OCI-LY3 (cell line): Measurements from ENCODE around the gene RAB11FIP4.

Experiments used
- H2AFZ ChIP-seq: fragments of 200-600, 300-600 bp; shearing (Covaris generic); 2 replicates; pipeline ENCODE4 v1.6.0; 2014; ENCODE audit warnings: antibody characterized with exemption, low read depth, low read length
- H3K27ac ChIP-seq: fragments of 200-600, 300-600 bp; sonication (generic); 2 replicates; pipeline ENCODE4 v1.5.1; 2014; ENCODE audit warnings: mild to moderate bottlenecking, low read length, moderate library complexity, mixed read lengths
- H3K27me3 ChIP-seq: fragments of 200-600, 300-600 bp; sonication (generic); 2 replicates; pipeline ENCODE4 v1.6.1; 2014; ENCODE audit warnings: low read depth, low read length, mixed read lengths
- H3K36me3 ChIP-seq: fragments of 200-600, 300-600 bp; sonication (generic); replicated peaks from 2 replicates; pipeline ENCODE3; 2014; ENCODE audit warnings: low read depth, low read length, mixed read lengths
- H3K4me1 ChIP-seq: fragments of 300-600, 200-600 bp; sonication (generic); 2 replicates; pipeline ENCODE4 v1.6.1; 2014; ENCODE audit warnings: low read length, mixed read lengths
- H3K4me2 ChIP-seq: fragments of 200-600, 300-600 bp; sonication (generic); 2 replicates; pipeline ENCODE4 v1.6.1; 2014; ENCODE audit warnings: low read length, mixed read lengths
- H3K4me3 ChIP-seq: fragments of 300-600, 200-600 bp; sonication (generic); 2 replicates; pipeline ENCODE4 v1.5.1; 2014; ENCODE audit warnings: antibody characterized with exemption, mild to moderate bottlenecking, low read length, moderate library complexity
- H3K79me2 ChIP-seq: fragments of 300-600, 200-600 bp; shearing (Covaris generic); 2 replicates; pipeline ENCODE4 v1.6.1; 2014; ENCODE audit warnings: mild to moderate bottlenecking, low read length, mixed read lengths
- H3K9ac ChIP-seq: fragments of 300-600, 200-600 bp; shearing (Covaris generic); 2 replicates; pipeline ENCODE4 v1.6.0; 2014; ENCODE audit warnings: mild to moderate bottlenecking, low read length, moderate library complexity
- H3K9me3 ChIP-seq: fragments of 200-600, 300-600 bp; shearing (Covaris generic); 2 replicates; pipeline ENCODE4 v1.6.1; 2014; ENCODE audit warnings: low read length, mixed read lengths; ENCODE audit not compliant: insufficient read depth
- H4K20me1 ChIP-seq: fragments of 200-600, 300-600 bp; sonication (generic); 2 replicates; pipeline ENCODE4 v1.6.1; 2016; ENCODE audit warnings: low read length, mixed read lengths; ENCODE audit not compliant: insufficient read depth
- CTCF ChIP-seq: fragments of 200-600, 300-600 bp; sonication (generic); IDR thresholded peaks from 2 replicates; pipeline ENCODE4 v1.5.1; 2014; ENCODE audit warnings: antibody characterized with exemption, low read length, low read depth
- EZH2phosphoT487 ChIP-seq: fragments of 200-600 bp; shearing (Covaris generic); IDR thresholded peaks from 2 replicates; pipeline ENCODE4 v1.6.1; 2018; ENCODE audit warnings: antibody characterized with exemption, mixed run types, low read depth

RAB11FIP4 gene

GRCh38 chr17:31559584-31560501 lies 168.4 kb downstream of the RAB11FIP4 start:
- Histone ChIP-seq H3K27me3 (no peaks in the 10 kb centered on the region), H3K36me3 (no peaks in the 10 kb centered on the region), H3K79me2 (no peaks in the 10 kb centered on the region), H3K4me2 (peak overlapping the region; percentile 76), H3K9me3 (no peaks in the 10 kb centered on the region), H3K9ac (no peak overlapping the region), H3K4me1 (peaks cover 42% of the 10 kb centered on the region), H3K27ac (no peak overlapping the region), H4K20me1 (no peaks in the 10 kb centered on the region), H2AFZ (no peak overlapping the region), H3K4me3 (peak overlapping the region; percentile 89)
- TF ChIP-seq EZH2phosphoT487, result no peak
- TF ChIP-seq CTCF, result no peak

GRCh38 chr17:31560616-31561235 lies 169.3 kb downstream of the RAB11FIP4 start:
- H3K79me2 ChIP-seq, result no peaks in the 10 kb centered on the region
- no peak overlapping the region for H3K9ac ChIP-seq
- H3K4me2 ChIP-seq, result no peak overlapping the region
- peaks cover 35% of the 10 kb centered on the region for H3K4me1 ChIP-seq
- TF ChIP-seq EZH2phosphoT487, result no peak
- TF ChIP-seq CTCF, result no peak
- no peak overlapping the region for H3K27ac ChIP-seq
- no peaks in the 10 kb centered on the region for H3K9me3 ChIP-seq
- no peak overlapping the region for H2AFZ ChIP-seq
- H3K27me3 ChIP-seq, result no peaks in the 10 kb centered on the region
- no peak overlapping the region for H3K4me3 ChIP-seq
- H4K20me1 ChIP-seq, result no peaks in the 10 kb centered on the region
- H3K36me3 ChIP-seq, result no peaks in the 10 kb centered on the region

GRCh38 chr17:31561469-31562375 lies 170.2 kb downstream of the RAB11FIP4 start:
- H3K79me2 ChIP-seq, result no peaks in the 10 kb centered on the region
- H3K9ac ChIP-seq, result peak overlapping the region; percentile 8; the same call in 1 of the 2 replicates
- peak overlapping the region; percentile 28 for H2AFZ ChIP-seq

More at GRCh38 chr17:31561469-31562375, 170.2 kb downstream of the RAB11FIP4 start:
- peaks cover 29% of the 10 kb centered on the region for H3K4me1 ChIP-seq
- H3K27me3 ChIP-seq, result no peaks in the 10 kb centered on the region
- no peaks in the 10 kb centered on the region for H3K36me3 ChIP-seq
- peak overlapping the region; percentile 20; the same call in 1 of the 2 replicates for H3K4me3 ChIP-seq
- no peak for TF ChIP-seq EZH2phosphoT487
- no peak for TF ChIP-seq CTCF
- no peaks in the 10 kb centered on the region for H4K20me1 ChIP-seq
- H3K9me3 ChIP-seq, result no peaks in the 10 kb centered on the region
- peak overlapping the region; percentile 62 for H3K4me2 ChIP-seq
- H3K27ac ChIP-seq, result no peak overlapping the region
